Measurements from ENCODE around the gene COL4A1.

DNA sequence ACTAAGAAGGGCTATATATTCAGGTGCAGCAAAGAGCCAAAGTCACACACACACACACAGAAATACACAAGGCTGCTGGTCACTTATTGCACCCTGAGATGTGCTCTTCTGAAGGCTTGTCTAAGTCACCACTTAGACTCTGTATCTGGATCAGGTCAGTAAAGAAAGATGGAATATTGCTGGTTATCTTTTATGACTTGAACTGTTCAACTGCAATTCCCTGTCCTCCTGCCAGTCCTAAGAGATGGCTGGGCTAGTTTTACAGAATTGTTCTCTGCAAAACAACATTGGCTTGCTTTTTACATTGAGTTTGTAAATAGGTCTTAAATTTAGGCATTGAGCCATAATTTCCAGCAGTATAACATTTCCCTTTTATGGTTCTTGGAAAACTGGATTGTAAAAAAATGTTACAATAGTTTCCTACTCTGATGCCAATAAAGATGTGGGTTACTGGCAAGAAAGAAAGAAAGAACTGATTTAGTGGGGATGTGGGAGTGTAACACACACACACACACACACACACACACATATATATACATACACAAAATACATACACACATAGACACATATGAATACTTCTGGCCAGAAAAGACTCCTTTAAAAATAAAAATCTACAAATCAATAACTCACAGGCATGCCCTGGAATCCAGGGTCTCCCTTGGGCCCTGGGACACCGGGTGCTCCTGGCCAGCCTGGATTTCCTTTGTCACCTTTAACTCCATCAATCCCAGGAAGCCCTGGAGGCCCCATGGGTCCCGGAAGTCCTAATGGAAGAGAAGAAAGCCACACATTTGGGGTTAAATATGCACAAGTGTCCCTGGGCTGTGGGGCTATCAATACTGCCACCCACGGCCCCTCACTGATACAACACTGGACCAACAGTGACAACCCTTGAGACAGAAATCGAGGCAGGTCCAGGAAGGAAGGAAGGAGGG, 137.7 kb downstream of the COL4A1 start:
- TF ChIP-seq, protein P1, sequence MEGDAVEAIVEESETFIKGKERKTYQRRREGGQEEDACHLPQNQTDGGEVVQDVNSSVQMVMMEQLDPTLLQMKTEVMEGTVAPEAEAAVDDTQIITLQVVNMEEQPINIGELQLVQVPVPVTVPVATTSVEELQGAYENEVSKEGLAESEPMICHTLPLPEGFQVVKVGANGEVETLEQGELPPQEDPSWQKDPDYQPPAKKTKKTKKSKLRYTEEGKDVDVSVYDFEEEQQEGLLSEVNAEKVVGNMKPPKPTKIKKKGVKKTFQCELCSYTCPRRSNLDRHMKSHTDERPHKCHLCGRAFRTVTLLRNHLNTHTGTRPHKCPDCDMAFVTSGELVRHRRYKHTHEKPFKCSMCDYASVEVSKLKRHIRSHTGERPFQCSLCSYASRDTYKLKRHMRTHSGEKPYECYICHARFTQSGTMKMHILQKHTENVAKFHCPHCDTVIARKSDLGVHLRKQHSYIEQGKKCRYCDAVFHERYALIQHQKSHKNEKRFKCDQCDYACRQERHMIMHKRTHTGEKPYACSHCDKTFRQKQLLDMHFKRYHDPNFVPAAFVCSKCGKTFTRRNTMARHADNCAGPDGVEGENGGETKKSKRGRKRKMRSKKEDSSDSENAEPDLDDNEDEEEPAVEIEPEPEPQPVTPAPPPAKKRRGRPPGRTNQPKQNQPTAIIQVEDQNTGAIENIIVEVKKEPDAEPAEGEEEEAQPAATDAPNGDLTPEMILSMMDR (IDR thresholded peaks at IDR 0.05; ENCODE audit: insufficient read depth, low read depth, low read length) = no peak
- TF ChIP-seq EZH2 (IDR thresholded peaks at IDR 0.05; ENCODE audit: insufficient read depth, low read length) = no peak
